SU-DHL-6 (cell line): ENCODE measurements around the gene CACNG5.

Experiments
- H2AFZ ChIP-seq: fragments of 200-600 bp; sonication (generic); 2 replicates; pipeline ENCODE4 v1.6.1; 2014; ENCODE audit warnings: low read depth, mild to moderate bottlenecking, moderate library complexity, mixed read lengths, antibody characterized with exemption, low read length; ENCODE audit not compliant: severe bottlenecking
- H3F3A ChIP-seq: fragments of 200-600 bp; shearing (Covaris generic); 2 replicates; pipeline ENCODE4 v1.6.0; 2016; ENCODE audit warnings: antibody characterized with exemption, mild to moderate bottlenecking; ENCODE audit not compliant: insufficient read depth
- H3K27ac ChIP-seq: fragments of 200-600 bp; sonication (generic); 2 replicates; pipeline ENCODE4 v1.5.1; 2016; ENCODE audit warnings: low read depth, mild to moderate bottlenecking, low read length, moderate library complexity, mixed read lengths
- H3K27me3 ChIP-seq: fragments of 200-600 bp; sonication (generic), shearing (Covaris generic); 2 replicates; pipeline ENCODE4 v1.6.0; 2014; ENCODE audit warnings: mild to moderate bottlenecking, low read length
- H3K36me3 ChIP-seq: fragments of 200-600 bp; sonication (generic); 2 replicates; pipeline ENCODE4 v1.6.1; 2014; ENCODE audit warnings: mild to moderate bottlenecking, low read length, mixed read lengths
- H3K4me2 ChIP-seq: fragments of 300-600, 200-600 bp; shearing (Covaris generic), sonication (generic); 2 replicates; pipeline ENCODE4 v1.6.0; 2014; ENCODE audit warnings: low read length, low read depth, mild to moderate bottlenecking; ENCODE audit not compliant: poor library complexity, severe bottlenecking
- H3K4me3 ChIP-seq: fragments of 200-600 bp; sonication (generic); 2 replicates; pipeline ENCODE4 v1.5.1; 2014; ENCODE audit warnings: antibody characterized with exemption, low read length, mild to moderate bottlenecking, mixed read lengths; ENCODE audit not compliant: insufficient read depth, poor library complexity, severe bottlenecking
- H3K79me2 ChIP-seq: fragments of 200-600 bp; sonication (generic); 2 replicates; pipeline ENCODE4 v1.6.1; 2014; ENCODE audit warnings: mild to moderate bottlenecking, low read length, moderate library complexity; ENCODE audit not compliant: insufficient read depth
- H3K9ac ChIP-seq: fragments of 200-600 bp; sonication (generic); 2 replicates; pipeline ENCODE4 v1.7.0; 2014; ENCODE audit warnings: mild to moderate bottlenecking, low read length
- H3K9me2 ChIP-seq: fragments of 200-600 bp; sonication (generic); replicated peaks from 2 replicates; pipeline ENCODE4 v1.6.1; 2014; ENCODE audit warnings: low read length; ENCODE audit not compliant: insufficient read depth
- H3K9me3 ChIP-seq: fragments of 200-600 bp; sonication (generic); 2 replicates; pipeline ENCODE4 v1.6.1; 2014; ENCODE audit warnings: low read length, mixed read lengths; ENCODE audit not compliant: insufficient read depth
- H4K20me1 ChIP-seq: fragments of 200-600 bp; sonication (generic); 2 replicates; pipeline ENCODE4 v1.6.1; 2014; ENCODE audit warnings: low read depth, mild to moderate bottlenecking, antibody characterized with exemption, low read length, moderate library complexity, mixed read lengths
- CTCF ChIP-seq: fragments of 200-600 bp; sonication (generic); IDR thresholded peaks from one replicate; pipeline ENCODE4 v1.5.1; 2017; ENCODE audit warnings: antibody characterized with exemption, mild to moderate bottlenecking, low read length, moderate library complexity; ENCODE audit not compliant: insufficient read depth, poor library complexity, severe bottlenecking
- EZH2phosphoT487 ChIP-seq: fragments of 200-600 bp; sonication (generic), shearing (Covaris generic); conservative IDR thresholded peaks from 2 replicates; pipeline ENCODE4 v1.6.1; 2018; ENCODE audit warnings: mild to moderate bottlenecking, antibody characterized with exemption, low read length, moderate library complexity, mixed read lengths

The CACNG5 gene

GRCh38 chr17:66799849-66800537, 34.9 kb upstream of the CACNG5 start:
- TF ChIP-seq CTCF (no peak), EZH2phosphoT487 (no peak)

DNA sequence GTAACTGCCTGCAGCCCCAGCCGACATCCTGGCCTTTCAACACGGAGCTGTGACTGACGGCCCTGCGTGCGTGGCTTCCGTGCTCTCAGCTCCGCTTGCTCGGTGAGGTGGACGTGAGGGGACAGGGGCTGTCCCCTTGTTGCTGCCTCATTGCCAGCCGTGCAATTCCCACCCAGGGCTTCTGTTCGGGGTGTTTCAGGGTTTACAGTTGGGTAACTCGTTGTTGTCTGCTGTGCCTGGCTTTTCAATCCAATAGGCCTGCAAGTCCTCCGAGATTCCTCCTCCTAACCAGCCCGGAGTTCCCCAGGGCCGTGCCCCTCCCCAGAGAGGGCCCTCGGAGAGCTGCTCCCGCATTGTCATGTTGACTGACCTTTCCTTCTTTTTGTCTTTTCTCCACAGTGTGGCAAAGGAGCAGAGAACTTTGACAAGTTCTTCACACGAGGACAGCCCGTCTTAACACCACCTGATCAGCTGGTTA, 31.4 kb upstream of the CACNG5 start:
- H3K27ac ChIP-seq: no peak overlapping the region
- TF ChIP-seq EZH2phosphoT487 (no peak), CTCF (no peak)
- H3K27me3 ChIP-seq: no peaks in the 10 kb centered on the region
- no peak overlapping the region for H3K4me3 ChIP-seq
- no peaks in the 10 kb centered on the region for H3K36me3 ChIP-seq
- no peak overlapping the region for H3K4me2 ChIP-seq
- H3K9ac ChIP-seq: no peak overlapping the region
- H3K79me2 ChIP-seq: no peaks in the 10 kb centered on the region
- no peaks in the 10 kb centered on the region for H3F3A ChIP-seq
- H2AFZ ChIP-seq: no peak overlapping the region
- no peaks in the 10 kb centered on the region for H3K9me3 ChIP-seq
- no peaks in the 10 kb centered on the region for H3K9me2 ChIP-seq
- no peaks in the 10 kb centered on the region for H4K20me1 ChIP-seq

More at GRCh38 chr17:66799849-66800537, 34.9 kb upstream of the CACNG5 start:
- Histone ChIP-seq H3K4me2 (no peak overlapping the region), H4K20me1 (no peaks in the 10 kb centered on the region), H3K27ac (no peak overlapping the region), H3F3A (no peaks in the 10 kb centered on the region), H3K9me3 (no peaks in the 10 kb centered on the region), H3K9me2 (no peaks in the 10 kb centered on the region), H3K27me3 (no peaks in the 10 kb centered on the region), H3K79me2 (no peaks in the 10 kb centered on the region), H3K9ac (no peak overlapping the region), H3K36me3 (peaks cover 10% of the 10 kb centered on the region), H3K4me3 (no peak overlapping the region), H2AFZ (no peak overlapping the region)

- Histone ChIP-seq H3K27ac (no peak overlapping the region), H3K79me2 (no peaks in the 10 kb centered on the region), H3K9ac (no peak overlapping the region), H3K36me3 (no peaks in the 10 kb centered on the region), H3K4me3 (no peak overlapping the region), H3K9me2 (no peaks in the 10 kb centered on the region), H3K9me3 (no peaks in the 10 kb centered on the region), H3F3A (peaks cover 6% of the 10 kb centered on the region; the same call in 1 of the 2 replicates), H3K4me2 (no peak overlapping the region), H3K27me3 (no peaks in the 10 kb centered on the region), H2AFZ (no peak overlapping the region), H4K20me1 (no peaks in the 10 kb centered on the region)
- no peak for TF ChIP-seq CTCF
- no peak for TF ChIP-seq EZH2phosphoT487
Measured at GRCh38 chr17:66805567-66805966, 29.4 kb upstream of the CACNG5 start.
